ENCODE data around the gene OR2B6.

The OR2B6 gene

GRCh38 chr6:27978705-27979104 is 21.7 kb downstream of the OR2B6 start:
- Mint-ChIP-seq H3K4me3 (no peak overlapping the region), H3K27ac (no peak overlapping the region), H3K9me3 (no peaks in the 10 kb centered on the region), H3K27me3 (ENCODE audit: low read depth) (peaks cover 22% of the 10 kb centered on the region), H3K36me3 (ENCODE audit: low read depth) (no peaks in the 10 kb centered on the region), H3K4me1 (no peaks in the 10 kb centered on the region)
- no peak for TF ChIP-seq CTCF (IDR thresholded peaks at IDR 0.05; ENCODE audit: unreplicated experiment in 3 of 3)

- Mint-ChIP-seq H3K4me3 (no peak overlapping the region), H3K4me1 (no peaks in the 10 kb centered on the region), H3K9me3 (no peaks in the 10 kb centered on the region), H3K27ac (no peak overlapping the region), H3K27me3 (ENCODE audit: low read depth) (peaks cover 14% of the 10 kb centered on the region), H3K36me3 (ENCODE audit: low read depth) (no peaks in the 10 kb centered on the region)
- no peak for TF ChIP-seq CTCF (IDR thresholded peaks at IDR 0.05; ENCODE audit: unreplicated experiment in 3 of 3)
These were observed 23.1 kb downstream of the OR2B6 start for GRCh38 chr6:27980111-27980510.

GRCh38 chr6:27986928-27987725 is 30.1 kb downstream of the OR2B6 start:
- H3K27me3 Mint-ChIP-seq (ENCODE audit: low read depth) = peaks cover 16% of the 10 kb centered on the region
- H3K36me3 Mint-ChIP-seq (ENCODE audit: low read depth) = no peaks in the 10 kb centered on the region
- H3K9me3 Mint-ChIP-seq = no peaks in the 10 kb centered on the region
- no peaks in the 10 kb centered on the region for H3K4me1 Mint-ChIP-seq
- no peak for TF ChIP-seq CTCF (IDR thresholded peaks at IDR 0.05; ENCODE audit: unreplicated experiment in 3 of 3)
- H3K4me3 Mint-ChIP-seq = no peak overlapping the region
- no peak overlapping the region for H3K27ac Mint-ChIP-seq

- no peak for TF ChIP-seq CTCF (IDR thresholded peaks at IDR 0.05; ENCODE audit: unreplicated experiment in 3 of 3)
- Mint-ChIP-seq H3K4me1 (peaks cover 10% of the 10 kb centered on the region), H3K27me3 (ENCODE audit: low read depth) (peaks cover 5% of the 10 kb centered on the region), H3K27ac (peak overlapping the region in 2 of 3 experiments; percentile 50 to 89), H3K36me3 (ENCODE audit: low read depth) (no peaks in the 10 kb centered on the region), H3K4me3 (no peak overlapping the region), H3K9me3 (no peaks in the 10 kb centered on the region)
These were observed 37.6 kb downstream of the OR2B6 start for GRCh38 chr6:27994616-27995015.

- TF ChIP-seq CTCF (IDR thresholded peaks at IDR 0.05; ENCODE audit: unreplicated experiment in 3 of 3) = no peak
- Mint-ChIP-seq H3K4me1 (peaks cover 16% of the 10 kb centered on the region), H3K36me3 (ENCODE audit: low read depth) (no peaks in the 10 kb centered on the region), H3K9me3 (no peaks in the 10 kb centered on the region), H3K27me3 (ENCODE audit: low read depth) (no peaks in the 10 kb centered on the region), H3K27ac (no peak overlapping the region), H3K4me3 (no peak overlapping the region)
These were observed 43.5 kb downstream of the OR2B6 start for GRCh38 chr6:28000351-28001045.
